ENCODE measurements around the gene DNAJC7. TPM values are rescaled to one million over a fixed set of nuclear protein-coding genes. Genes with fewer than 3 reads are reported as not detected.

The DNAJC7 gene
- total and polyA plus RNA-seq, 9 of the 15 experiments (the other 6 are each of a cell fraction or from before 2014, with no cell fraction given), result 85.8 to 262 (median 157) TPM

GRCh38 chr17:42050393-42051012 is 33.3 kb upstream of the DNAJC7 start, which contains the start of gene C17orf113 (continued):
- no peak for TF ChIP-seq ASH1L (IDR thresholded peaks at IDR 0.05; ENCODE audit: borderline replicate concordance, low read depth, partially characterized antibody)
- TF ChIP-seq ZNF551 (CRISPR knock-in tag; IDR thresholded peaks at IDR 0.05), result no peak
- no peak for TF ChIP-seq HINFP (tag; conservative IDR thresholded peaks at IDR 0.05; ENCODE audit: low read depth)
- no peak for TF ChIP-seq TSC22D4 (tag; IDR thresholded peaks at IDR 0.05)
- TF ChIP-seq NUFIP1 (IDR thresholded peaks at IDR 0.05; ENCODE audit: partially characterized antibody), result no peak
- no peak for TF ChIP-seq SMAD1 (IDR thresholded peaks at IDR 0.05; ENCODE audit: low read depth, low read length, partially characterized antibody)
- TF ChIP-seq ZNF584 (CRISPR knock-in tag; IDR thresholded peaks at IDR 0.05; ENCODE audit: low read depth), result no peak
- no peak for TF ChIP-seq ILF3 (IDR thresholded peaks at IDR 0.05; ENCODE audit: borderline replicate concordance)
- TF ChIP-seq ZBED1 (IDR thresholded peaks at IDR 0.05), result no peak
- TF ChIP-seq ZNF143 (CRISPR knock-in tag; IDR thresholded peaks at IDR 0.05), result no peak
- no peak for TF ChIP-seq RERE (CRISPR knock-in tag; IDR thresholded peaks at IDR 0.05; ENCODE audit: borderline replicate concordance)
- no peak for TF ChIP-seq CBFB (CRISPR knock-in tag; IDR thresholded peaks at IDR 0.05)
- TF ChIP-seq POLR2G (IDR thresholded peaks at IDR 0.05; ENCODE audit: low read depth, low read length), result peak; percentile 86
- no peak for TF ChIP-seq OTX1 (CRISPR knock-in tag; IDR thresholded peaks at IDR 0.05)
- TF ChIP-seq ZNF224 (CRISPR knock-in tag; IDR thresholded peaks at IDR 0.05), result no peak
- no peak for TF ChIP-seq XRCC3 (IDR thresholded peaks at IDR 0.05)
- no peak for TF ChIP-seq ZNF668 (CRISPR knock-in tag; IDR thresholded peaks at IDR 0.05)
- TF ChIP-seq CBX2 (IDR thresholded peaks at IDR 0.05; ENCODE audit: insufficient read depth, low read length, poor library complexity, severe bottlenecking), result no peak
- TF ChIP-seq NFYB (IDR thresholded peaks at IDR 0.05; ENCODE audit: extremely low read depth, insufficient read length), result no peak
- no peak for TF ChIP-seq ZNF324 (CRISPR knock-in tag; IDR thresholded peaks at IDR 0.05)
- TF ChIP-seq PATZ1 (CRISPR knock-in tag; IDR thresholded peaks at IDR 0.05; ENCODE audit: borderline replicate concordance), result no peak
